A549 treated with RU486 at 1 μM for 4 hours (cell line): ENCODE measurements around the gene DEFB131A. TPM values are rescaled to one million over a fixed set of nuclear protein-coding genes. Genes with fewer than 3 reads are reported as not detected.

ENCODE experiments used
- total RNA-seq: library from RNA; stranded (reverse); fragments of 200-300 nt; extraction: Qiagen RNA extraction; gene quantifications from 5 replicates; pipeline ENCODE4 v1.2.3, GENCODE V29; 2022; ENCODE audit warnings: low read depth

DEFB131A gene
- total RNA-seq: not detected in 5 replicates

DNA sequence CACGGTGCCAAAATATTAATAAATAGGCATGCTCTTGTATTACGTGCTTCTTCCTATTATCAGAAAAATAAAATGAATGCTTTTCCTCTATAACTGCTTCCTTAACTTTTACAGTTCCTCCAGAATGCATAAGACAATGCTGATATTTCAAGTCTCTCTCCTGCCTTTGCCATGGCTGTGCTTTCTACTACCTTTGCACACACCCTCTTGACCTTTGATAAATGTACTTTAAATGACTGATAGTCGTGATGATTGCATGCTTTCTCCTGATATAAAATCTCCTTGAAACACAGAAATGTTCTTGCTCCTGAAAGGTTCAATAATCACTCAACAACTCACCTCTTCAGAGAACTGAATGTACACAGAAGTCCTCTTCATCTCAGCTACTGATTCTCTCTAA, at the start of gene DEFB131A:
Gene DEFB131A (plus strand): TSS at position 301 of the 400 bp plus-strand sequence. CDS start 120 bp downstream, outside the sequence.

Other genes with a start within 250 kb of the DEFB131A start
- not detected in 5 replicates for gene USP17L10, start 233.8 kb upstream of the DEFB131A start, total RNA-seq
- not detected in 5 replicates for gene USP17L11, start 229.0 kb upstream of the DEFB131A start, total RNA-seq
- gene USP17L12, start 224.3 kb upstream of the DEFB131A start, total RNA-seq: not detected in 5 replicates
- not detected in 5 replicates for gene USP17L13, start 219.5 kb upstream of the DEFB131A start, total RNA-seq
- gene USP17L15, start 210.0 kb upstream of the DEFB131A start, total RNA-seq: not detected in 5 replicates
- gene USP17L17, start 200.5 kb upstream of the DEFB131A start, total RNA-seq: not detected in 5 replicates
- gene USP17L18, start 195.8 kb upstream of the DEFB131A start, total RNA-seq: not detected in 5 replicates
- not detected in 5 replicates for gene USP17L19, start 191.0 kb upstream of the DEFB131A start, total RNA-seq
- not detected in 5 replicates for gene USP17L20, start 186.3 kb upstream of the DEFB131A start, total RNA-seq
- not detected in 5 replicates for gene USP17L21, start 181.5 kb upstream of the DEFB131A start, total RNA-seq
- gene USP17L22, start 176.8 kb upstream of the DEFB131A start, total RNA-seq: not detected in 5 replicates
- gene USP17L24, start 119.2 kb upstream of the DEFB131A start, total RNA-seq: not detected in 5 replicates
- not detected in 5 replicates for gene USP17L25, start 114.5 kb upstream of the DEFB131A start, total RNA-seq
- not detected in 5 replicates for gene USP17L26, start 109.8 kb upstream of the DEFB131A start, total RNA-seq
- gene USP17L5, start 105.0 kb upstream of the DEFB131A start, total RNA-seq: not detected in 5 replicates
- gene USP17L27, start 100.3 kb upstream of the DEFB131A start, total RNA-seq: not detected in 5 replicates
- gene USP17L28, start 95.5 kb upstream of the DEFB131A start, total RNA-seq: not detected in 5 replicates
- gene USP17L29, start 90.8 kb upstream of the DEFB131A start, total RNA-seq: not detected in 5 replicates
- not detected in 5 replicates for gene USP17L30, start 81.3 kb upstream of the DEFB131A start, total RNA-seq